B cell (primary cell): ENCODE measurements around the gene PPM1G. TPM values are rescaled to one million over a fixed set of nuclear protein-coding genes. Genes with fewer than 3 reads are reported as not detected.

Source experiments
- ATAC-seq: fragments of 200-7000 bp; cut with Tn5 transposase; one replicate; pipeline ENCODE4 v1.10.0; 2021; ENCODE audit warnings: low read depth, mild to moderate bottlenecking, moderate number of reproducible peaks, moderate library complexity
- CTCF ChIA-PET: fragments of 350-600 bp; sonication (Branson Sonifier 250); formaldehyde crosslinking; loops from one replicate; lab custom pipeline; 2021; ENCODE audit warnings: antibody characterized with exemption, inconsistent platforms; lab: Charles Lee
- POLR2A ChIA-PET: fragments of 350-600 bp; sonication (Branson Sonifier 250); formaldehyde crosslinking; loops from one replicate; lab custom pipeline; 2021; ENCODE audit warnings: antibody characterized with exemption; lab: Charles Lee
- DNase-seq: peaks from one replicate; pipeline ENCODE4 v3.0.0; 2013
- H2AFZ ChIP-seq: 2 replicates; pipeline ENCODE4 v1.6.1; 2012; ENCODE audit warnings: mild to moderate bottlenecking, low read depth, low read length; ENCODE audit not compliant: insufficient read depth, poor library complexity, severe bottlenecking
- H3K27ac ChIP-seq, 2 donors: 1 replicate in 1 of 2; 2 replicates in 1 of 2; pipeline ENCODE4 v1.5.1; 2012 to 2013; ENCODE audit warnings: low read length in 2 of 2, mild to moderate bottlenecking in 2 of 2, moderate library complexity in 1 of 2
- H3K27me3 ChIP-seq, 4 experiments: fragments of 200-600 bp in 1 of 4; sonication (generic) in 1 of 4; replicated peaks in 1 of 4; 1 replicate in 2 of 4; 2 replicates in 2 of 4; pipeline versions ENCODE4 v1.6.1 to v1.7.0; 2013 to 2016; ENCODE audit warnings: low read length in 3 of 4, mild to moderate bottlenecking in 2 of 4, mixed read lengths in 1 of 4, moderate library complexity in 1 of 4; ENCODE audit not compliant: insufficient read depth in 4 of 4, control insufficient read depth in 3 of 4; ENCODE audit errors: control extremely low read depth in 1 of 4
- H3K36me3 ChIP-seq, 2 experiments: replicated peaks in 1 of 2; 1 replicate in 1 of 2; 2 replicates in 1 of 2; pipeline versions ENCODE4 v1.6.1 to v1.7.1; 2013; ENCODE audit warnings: low read length in 1 of 2; ENCODE audit not compliant: insufficient read depth in 2 of 2, control insufficient read depth in 1 of 2; ENCODE audit errors: control extremely low read depth in 1 of 2, extremely low read depth in 1 of 2
- H3K4me1 ChIP-seq, 2 donors: fragments of 200-600 bp in 1 of 2; sonication (generic) in 1 of 2; 1 replicate in 1 of 2; 2 replicates in 1 of 2; pipeline versions ENCODE4 v1.5.1 to v1.6.1; 2013 to 2017; ENCODE audit warnings: low read length in 2 of 2; ENCODE audit not compliant: control insufficient read depth in 2 of 2, insufficient read depth in 2 of 2
- H3K4me2 ChIP-seq: replicated peaks from 2 replicates; pipeline ENCODE3; 2012; ENCODE audit warnings: mild to moderate bottlenecking, low read depth, low read length; ENCODE audit not compliant: poor library complexity, severe bottlenecking
- H3K4me3 ChIP-seq, 5 experiments: fragments of 200-600 bp in 1 of 5; sonication (generic) in 1 of 5; 1 replicate in 3 of 5; 2 replicates in 2 of 5; pipeline versions ENCODE4 v1.5.1 to v1.7.0; 2011 to 2016; ENCODE audit warnings: low read length in 4 of 5, mild to moderate bottlenecking in 4 of 5, low read depth in 2 of 5, control low read depth in 1 of 5, moderate library complexity in 1 of 5; ENCODE audit not compliant: insufficient read depth in 1 of 5; ENCODE audit errors: control extremely low read depth in 1 of 5, extremely low read depth in 1 of 5
- H3K79me2 ChIP-seq: fragments of 200-600 bp; sonication (generic); one replicate; pipeline ENCODE4 v1.6.0; 2016; ENCODE audit warnings: low read length; ENCODE audit not compliant: control insufficient read depth, insufficient read depth
- H3K9ac ChIP-seq: fragments of 200-600 bp; sonication (generic); 2 replicates; pipeline ENCODE4 v1.6.1; 2017; ENCODE audit warnings: mild to moderate bottlenecking, low read length, moderate library complexity
- H3K9me3 ChIP-seq, 3 donors: one replicate each; pipeline versions ENCODE4 v1.6.1 to v1.7.1; 2013; ENCODE audit warnings: low read length in 2 of 3; ENCODE audit not compliant: control insufficient read depth in 2 of 3, insufficient read depth in 1 of 3; ENCODE audit errors: control extremely low read depth in 1 of 3
- H4K20me1 ChIP-seq: 2 replicates; pipeline ENCODE4 v1.6.0; 2012; ENCODE audit warnings: mild to moderate bottlenecking, low read length; ENCODE audit not compliant: insufficient read depth, control insufficient read depth, poor library complexity, severe bottlenecking
- H3K27ac Mint-ChIP-seq: one replicate; pipeline ENCODE4 v1.8.0; 2021; ENCODE audit warnings: mixed read lengths
- H3K27me3 Mint-ChIP-seq: one replicate; pipeline ENCODE4 v1.8.0; 2021; ENCODE audit warnings: mixed read lengths
- H3K4me1 Mint-ChIP-seq: one replicate; pipeline ENCODE4 v1.8.0; 2021; ENCODE audit warnings: mixed read lengths
- H3K4me3 Mint-ChIP-seq: one replicate; pipeline ENCODE4 v1.8.0; 2021; ENCODE audit warnings: mixed read lengths
- H3K9me3 Mint-ChIP-seq: one replicate; pipeline ENCODE4 v1.8.0; 2022; ENCODE audit warnings: mixed read lengths; ENCODE audit not compliant: insufficient read depth
- EZH2 ChIP-seq: IDR thresholded peaks from 2 replicates; pipeline ENCODE4 v1.6.1; 2012; ENCODE audit warnings: borderline replicate concordance, low read depth, mild to moderate bottlenecking, moderate library complexity, low read length; ENCODE audit not compliant: insufficient read depth, poor library complexity, severe bottlenecking
- WGBS: methylation state at CpG from one replicate; pipeline ENCODE4 v1.1.5; 2013; ENCODE audit warnings: missing lambda C conversion rate; ENCODE audit not compliant: insufficient coverage; 5-methylcytosine and 5-hydroxymethylcytosine counted together
- intact Hi-C: fragments of 100-400 bp; cut with micrococcal nuclease; formaldehyde crosslinking; loops from one replicate; pipeline ENCODE4 v1.10.0; 2022
- polyA plus RNA-seq: library from polyadenylated mRNA; depleted of rRNA; stranded (reverse); fragments of >200 nt; gene quantifications from 2 replicates; pipeline ENCODE4 v1.2.3, GENCODE V29; 2012
- total RNA-seq, 2 donors: library from RNA; stranded (reverse); fragments of 120-200 nt in 1 of 2; gene quantifications; 1 replicate in 1 of 2; 2 replicates in 1 of 2; pipeline versions ENCODE4 v1.2.3 to v1.2.4, GENCODE V29; 2013 to 2022
- TF ChIP-seq, protein P1 (sequence below): fragments of 200-600 bp; IDR thresholded peaks from one replicate; pipeline ENCODE4 v1.8.0; 2022; ENCODE audit warnings: antibody characterized with exemption, mild to moderate bottlenecking

PPM1G gene
- total and polyA plus RNA-seq, 2 donors (not counting 1 experiment from before 2014, with no cell fraction given), result 23.7 to 48.9 TPM

GRCh38 chr2:27378096-27378808 lies 31.1 kb downstream of the PPM1G start:
- H3K4me2 ChIP-seq, result no peak overlapping the region
- ChIA-PET CTCF (interaction anchor here (0.9 kb wide), 1 partner anchor 75 kb away, joined by 3 read pairs; no protein-coding TSS in a partner anchor), POLR2A (interaction anchor here (0.5 kb wide), 1 partner anchor 11 kb away, joined by 3 read pairs; no protein-coding TSS in a partner anchor)
- ATAC-seq (no peak), DNase-seq (no peak)
- peaks cover 5 to 60% of the 10 kb centered on the region in 2 experiments for H3K36me3 ChIP-seq
- H3K9ac ChIP-seq, result no peak overlapping the region
- H3K79me2 ChIP-seq, result peaks cover 71% of the 10 kb centered on the region
- Mint-ChIP-seq H3K27me3 (no peaks in the 10 kb centered on the region), H3K4me1 (peaks cover 32% of the 10 kb centered on the region), H3K9me3 (no peaks in the 10 kb centered on the region), H3K4me3 (no peak overlapping the region), H3K27ac (no peak overlapping the region)
- intact Hi-C loops, result no loop called here
- WGBS, result 95% methylated on average over 26 of the region's 29 CpGs
- H2AFZ ChIP-seq, result no peak overlapping the region
- H3K4me1 ChIP-seq, result peaks cover 16 to 20% of the 10 kb centered on the region in 2 donors
- TF ChIP-seq, protein P1, sequence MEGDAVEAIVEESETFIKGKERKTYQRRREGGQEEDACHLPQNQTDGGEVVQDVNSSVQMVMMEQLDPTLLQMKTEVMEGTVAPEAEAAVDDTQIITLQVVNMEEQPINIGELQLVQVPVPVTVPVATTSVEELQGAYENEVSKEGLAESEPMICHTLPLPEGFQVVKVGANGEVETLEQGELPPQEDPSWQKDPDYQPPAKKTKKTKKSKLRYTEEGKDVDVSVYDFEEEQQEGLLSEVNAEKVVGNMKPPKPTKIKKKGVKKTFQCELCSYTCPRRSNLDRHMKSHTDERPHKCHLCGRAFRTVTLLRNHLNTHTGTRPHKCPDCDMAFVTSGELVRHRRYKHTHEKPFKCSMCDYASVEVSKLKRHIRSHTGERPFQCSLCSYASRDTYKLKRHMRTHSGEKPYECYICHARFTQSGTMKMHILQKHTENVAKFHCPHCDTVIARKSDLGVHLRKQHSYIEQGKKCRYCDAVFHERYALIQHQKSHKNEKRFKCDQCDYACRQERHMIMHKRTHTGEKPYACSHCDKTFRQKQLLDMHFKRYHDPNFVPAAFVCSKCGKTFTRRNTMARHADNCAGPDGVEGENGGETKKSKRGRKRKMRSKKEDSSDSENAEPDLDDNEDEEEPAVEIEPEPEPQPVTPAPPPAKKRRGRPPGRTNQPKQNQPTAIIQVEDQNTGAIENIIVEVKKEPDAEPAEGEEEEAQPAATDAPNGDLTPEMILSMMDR, result no peak
- no peak for TF ChIP-seq EZH2
- H3K27me3 ChIP-seq, result no peaks in the 10 kb centered on the region
- no peak overlapping the region for H3K27ac ChIP-seq
- peaks cover 49% of the 10 kb centered on the region for H4K20me1 ChIP-seq
- H3K4me3 ChIP-seq, result no peak overlapping the region
- no peaks in the 10 kb centered on the region for H3K9me3 ChIP-seq

DNA sequence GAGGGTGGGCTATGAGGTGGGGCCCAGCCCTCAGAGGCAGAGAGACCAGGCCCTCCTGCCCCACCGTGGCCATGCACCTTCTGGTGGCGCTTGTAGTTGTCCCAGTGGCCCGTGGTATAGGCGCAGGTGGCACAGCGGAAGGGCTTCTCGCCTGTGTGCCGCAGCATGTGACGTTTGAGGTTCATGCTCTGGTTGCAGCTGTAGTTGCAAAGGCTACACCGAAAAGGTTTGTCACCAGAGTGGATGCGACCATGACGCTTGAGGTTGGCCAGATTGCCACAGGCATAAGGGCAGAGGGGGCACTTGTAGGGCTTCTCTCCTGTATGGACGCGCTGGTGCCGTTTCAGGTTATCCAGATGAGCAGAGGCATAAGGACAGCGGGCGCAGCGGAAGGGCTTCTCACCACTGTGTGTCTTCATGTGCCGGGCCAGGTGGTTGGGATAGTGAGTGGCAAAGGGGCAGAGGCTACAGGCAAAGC lies 31.7 kb downstream of the PPM1G start:
- Histone ChIP-seq H3K4me2 (no peak overlapping the region), H3K27me3 (no peaks in the 10 kb centered on the region), H3K36me3 (peaks cover 5 to 64% of the 10 kb centered on the region in 2 experiments), H3K9ac (no peak overlapping the region), H3K4me3 (no peak overlapping the region), H3K9me3 (no peaks in the 10 kb centered on the region), H3K79me2 (peaks cover 77% of the 10 kb centered on the region), H3K27ac (no peak overlapping the region), H3K4me1 (peaks cover 20 to 25% of the 10 kb centered on the region in 2 donors), H4K20me1 (peaks cover 49% of the 10 kb centered on the region), H2AFZ (no peak overlapping the region)
- WGBS, result 92% methylated on average over 18 of the region's 18 CpGs
- Mint-ChIP-seq H3K27me3 (no peaks in the 10 kb centered on the region), H3K4me1 (peaks cover 36% of the 10 kb centered on the region), H3K4me3 (no peak overlapping the region), H3K27ac (peak overlapping the region; percentile 63), H3K9me3 (no peaks in the 10 kb centered on the region)
- intact Hi-C loops, result no loop called here
- TF ChIP-seq, protein P1, result no peak
- TF ChIP-seq EZH2, result no peak
- ChIA-PET CTCF (interaction anchor here (0.9 kb wide), 1 partner anchor 74 kb away, joined by 3 read pairs; no protein-coding TSS in a partner anchor), POLR2A (no interaction called here)
- DNase-seq, result no peak
- ATAC-seq, result no peak
